AG10803 (cell line): ENCODE measurements around the gene OBSCN.

Experiments used
- DNase-seq: peaks from one replicate; pipeline ENCODE4 v3.0.0; 2010; ENCODE audit warnings: low read depth
- H3K4me3 ChIP-seq: 2 replicates; pipeline ENCODE4 v1.5.1; 2011; ENCODE audit warnings: mild to moderate bottlenecking, low read length, control low read depth
- CTCF ChIP-seq: conservative IDR thresholded peaks from 2 replicates; pipeline ENCODE4 v1.5.1; 2011; ENCODE audit warnings: mild to moderate bottlenecking, low read length, control low read depth, inconsistent platforms

OBSCN gene

GRCh38 chr1:228424685-228425660 lies 217.1 kb downstream of the OBSCN start:
- TF ChIP-seq CTCF, result no peak
- DNase-seq, result no peak
- H3K4me3 ChIP-seq, result no peak overlapping the region

GRCh38 chr1:228426518-228427175 lies 218.8 kb downstream of the OBSCN start:
- DNase-seq, result no peak
- no peak overlapping the region for H3K4me3 ChIP-seq
- no peak for TF ChIP-seq CTCF

GRCh38 chr1:228428412-228428811 lies 220.6 kb downstream of the OBSCN start:
- no peak for DNase-seq
- TF ChIP-seq CTCF, result no peak
- H3K4me3 ChIP-seq, result no peak overlapping the region
